ENCODE data around the gene CD300LG.
A peak's percentile ranks its signal among the peaks of the same experiment; 100 is the strongest.
"Not testable (repeated sequence)": the region's sequence is repeated elsewhere in the genome, so short reads cannot be mapped to it uniquely, and the experiment has no call there.

CD300LG gene

DNA sequence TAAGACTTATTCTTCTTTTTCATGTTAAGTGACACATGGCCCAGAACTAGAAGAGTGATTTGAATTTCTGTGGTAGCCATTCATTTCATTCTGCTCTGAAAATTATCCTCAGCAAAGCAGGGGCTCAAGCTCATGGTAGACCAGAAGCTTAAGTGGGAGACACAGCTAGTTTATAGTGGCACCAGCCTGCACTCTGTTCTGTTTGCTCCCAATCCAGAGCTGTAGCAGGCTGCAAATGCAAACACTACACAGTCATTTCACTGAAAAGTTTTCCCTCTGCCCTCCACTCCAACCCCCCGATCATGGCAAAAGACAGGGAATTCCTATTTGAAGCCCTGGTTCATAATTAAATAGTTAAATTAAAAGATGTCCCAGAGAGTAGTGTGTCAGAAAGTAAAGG lies 43.3 kb downstream of the CD300LG start:
- no peak for DNase-seq
- TF ChIP-seq POLR2A (IDR thresholded peaks at IDR 0.05; ENCODE audit: low read length) (no peak), GATA1 (IDR thresholded peaks at IDR 0.05; ENCODE audit: low read depth, low read length) (no peak)

DNA sequence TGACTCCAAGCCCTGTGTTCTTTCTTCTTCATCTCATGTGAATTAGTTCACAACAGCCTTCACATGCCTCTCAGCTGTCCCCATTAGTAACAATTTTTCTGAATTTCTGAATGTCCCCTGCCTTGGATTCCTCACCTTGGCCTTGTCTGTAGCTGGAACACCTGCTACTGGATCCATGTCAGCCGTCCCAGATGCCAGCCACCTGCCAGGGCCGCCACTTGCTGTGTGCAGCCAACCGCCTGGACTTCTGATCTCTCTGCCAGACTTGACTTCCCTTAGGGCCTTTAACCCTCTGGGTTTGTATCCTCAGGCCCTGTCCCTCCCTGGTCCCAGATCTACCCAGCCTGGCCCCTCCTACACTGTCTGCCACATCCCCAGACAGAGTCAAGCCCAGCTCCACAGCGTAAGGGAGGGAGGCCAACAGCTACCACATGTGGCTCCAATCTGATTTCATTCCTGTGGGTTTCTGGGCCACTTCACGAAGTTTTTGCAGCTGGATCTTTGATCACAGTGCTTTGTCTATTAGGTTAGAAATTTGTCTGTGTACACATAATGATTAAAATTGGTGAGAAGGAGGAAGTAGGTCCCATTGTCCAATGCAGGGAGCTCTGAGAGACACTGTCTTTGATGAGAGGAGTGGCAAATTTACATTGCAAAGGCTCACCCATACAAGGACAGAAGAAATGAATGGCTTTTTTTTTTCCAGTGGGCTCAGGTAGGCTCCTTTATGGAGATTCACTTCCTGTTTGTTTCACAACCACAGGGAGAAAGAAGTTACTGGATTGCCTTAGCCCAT lies 45.1 kb downstream of the CD300LG start:
- no peak for DNase-seq
- no peak for TF ChIP-seq POLR2A (IDR thresholded peaks at IDR 0.05; ENCODE audit: low read length)
- no peak for TF ChIP-seq GATA1 (IDR thresholded peaks at IDR 0.05; ENCODE audit: low read depth, low read length)

DNA sequence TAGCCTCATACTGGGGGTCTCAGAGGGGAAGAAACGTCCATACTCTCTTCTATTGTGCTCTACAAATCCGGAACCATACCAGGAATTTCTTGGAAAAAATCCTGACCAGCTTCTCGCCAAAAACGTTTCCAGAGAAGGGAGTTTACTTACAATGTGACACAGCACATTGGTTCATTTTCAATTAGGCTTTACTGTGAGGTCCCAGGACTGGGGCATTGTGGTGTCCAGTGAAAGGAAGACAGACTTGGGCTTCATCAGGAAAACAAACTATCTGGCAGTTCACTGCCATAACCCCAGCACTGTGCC lies 45.6 kb downstream of the CD300LG start:
- no peak for DNase-seq
- TF ChIP-seq GATA1 (IDR thresholded peaks at IDR 0.05; ENCODE audit: low read depth, low read length) (no peak), POLR2A (IDR thresholded peaks at IDR 0.05; ENCODE audit: low read length) (no peak)

DNA sequence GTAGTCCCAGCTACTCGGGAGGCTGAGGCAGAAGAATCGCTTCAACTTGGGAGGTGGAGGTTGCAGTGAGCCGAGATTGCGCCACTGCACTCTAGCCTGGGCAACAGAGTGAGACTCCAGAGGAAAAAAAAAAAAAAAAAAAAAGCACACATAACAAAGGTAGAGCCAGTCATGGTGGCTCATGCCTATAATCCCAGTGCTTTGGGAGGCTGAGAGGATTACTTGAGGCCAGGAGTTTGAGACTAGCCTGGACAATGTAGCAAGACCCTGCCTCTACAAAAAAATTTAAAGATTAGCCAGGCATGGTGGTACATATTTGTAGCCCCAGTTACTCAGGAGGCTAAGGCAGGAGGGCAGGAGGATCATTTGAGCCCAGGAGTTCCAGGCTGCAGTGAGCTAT lies 47.5 kb downstream of the CD300LG start:
- not testable (repeated sequence) for DNase-seq

DNA sequence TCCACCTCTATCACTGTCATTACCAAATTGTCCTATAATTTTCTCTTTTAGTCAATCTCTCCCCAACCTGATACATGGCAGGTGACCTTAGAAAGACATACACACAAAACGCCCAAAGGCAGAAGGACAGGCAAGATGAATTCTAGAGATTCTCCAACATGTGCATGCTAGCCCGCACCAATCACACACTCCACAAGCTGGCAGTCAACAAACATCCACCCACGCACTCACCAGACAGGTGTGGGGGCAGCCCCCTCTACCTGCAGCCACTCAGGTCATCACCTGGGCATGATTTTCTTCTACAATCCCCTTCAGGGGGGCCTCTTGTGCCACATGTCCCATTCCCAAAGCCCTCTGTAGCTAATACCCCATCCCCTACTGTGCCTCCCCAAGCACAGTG lies 50.9 kb downstream of the CD300LG start:
- no peak for DNase-seq
- TF ChIP-seq POLR2A (IDR thresholded peaks at IDR 0.05; ENCODE audit: low read length) (no peak), GATA1 (IDR thresholded peaks at IDR 0.05; ENCODE audit: low read depth, low read length) (no peak)

DNA sequence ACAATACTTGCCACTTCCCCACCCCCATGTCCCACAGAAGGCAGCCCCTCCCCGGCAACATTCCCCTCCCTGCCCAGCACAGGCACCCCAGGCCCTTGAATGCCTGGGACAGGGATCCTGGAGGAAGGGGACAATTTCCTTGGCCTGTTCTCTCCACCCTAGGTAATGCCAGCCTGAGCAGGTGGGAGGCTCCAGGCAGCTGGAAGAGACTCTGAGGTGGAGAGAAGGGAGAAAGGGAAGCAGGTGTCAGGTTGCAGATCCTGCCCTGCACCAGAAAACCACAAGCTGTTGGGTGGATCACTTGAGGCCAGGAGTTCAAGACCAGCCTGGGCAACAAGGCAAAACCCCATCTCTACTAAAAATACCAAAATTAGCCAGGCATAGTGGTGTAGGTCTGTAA lies 51.5 kb downstream of the CD300LG start:
- DNase-seq: no peak
- TF ChIP-seq POLR2A (IDR thresholded peaks at IDR 0.05; ENCODE audit: low read length) (no peak), GATA1 (IDR thresholded peaks at IDR 0.05; ENCODE audit: low read depth, low read length) (no peak)

DNA sequence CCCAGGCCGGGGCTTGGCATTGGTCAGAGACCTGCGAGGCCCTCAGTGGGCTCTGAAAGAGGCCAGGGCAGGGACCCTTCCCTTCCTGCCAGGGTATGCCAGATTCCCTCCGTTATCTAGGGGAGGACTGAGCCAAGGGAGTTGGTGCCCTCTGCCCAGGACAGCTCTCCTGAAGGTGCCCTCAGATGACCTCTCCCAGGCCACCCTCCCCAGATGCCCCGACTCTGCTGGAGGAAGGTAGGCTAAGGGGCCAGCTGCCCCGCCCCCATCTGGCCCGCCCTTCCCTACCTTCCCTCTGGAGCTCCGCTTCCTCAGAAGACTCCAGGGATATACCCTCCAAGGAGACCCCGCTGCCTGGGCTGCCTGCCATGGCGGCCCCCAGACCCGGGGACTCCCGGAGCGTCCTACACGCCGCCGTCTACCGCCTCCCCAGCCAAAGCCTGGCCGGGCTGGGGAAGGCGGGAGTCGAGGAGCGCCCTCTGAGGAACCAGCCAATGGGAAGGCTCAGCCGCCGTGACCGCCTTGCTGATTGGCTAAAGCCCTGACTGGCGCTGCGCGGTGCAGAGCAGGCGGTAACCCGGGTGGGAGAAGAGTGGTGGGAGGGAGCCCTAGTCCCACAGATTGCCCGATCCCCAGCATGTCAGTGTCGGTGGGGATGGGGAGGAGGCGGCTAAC lies 53.3 kb downstream of the CD300LG start:
- TF ChIP-seq GATA1 (IDR thresholded peaks at IDR 0.05; ENCODE audit: low read depth, low read length) (no peak), POLR2A (IDR thresholded peaks at IDR 0.05; ENCODE audit: low read length) (no peak)
- peak; percentile 65 to 68 for DNase-seq

DNA sequence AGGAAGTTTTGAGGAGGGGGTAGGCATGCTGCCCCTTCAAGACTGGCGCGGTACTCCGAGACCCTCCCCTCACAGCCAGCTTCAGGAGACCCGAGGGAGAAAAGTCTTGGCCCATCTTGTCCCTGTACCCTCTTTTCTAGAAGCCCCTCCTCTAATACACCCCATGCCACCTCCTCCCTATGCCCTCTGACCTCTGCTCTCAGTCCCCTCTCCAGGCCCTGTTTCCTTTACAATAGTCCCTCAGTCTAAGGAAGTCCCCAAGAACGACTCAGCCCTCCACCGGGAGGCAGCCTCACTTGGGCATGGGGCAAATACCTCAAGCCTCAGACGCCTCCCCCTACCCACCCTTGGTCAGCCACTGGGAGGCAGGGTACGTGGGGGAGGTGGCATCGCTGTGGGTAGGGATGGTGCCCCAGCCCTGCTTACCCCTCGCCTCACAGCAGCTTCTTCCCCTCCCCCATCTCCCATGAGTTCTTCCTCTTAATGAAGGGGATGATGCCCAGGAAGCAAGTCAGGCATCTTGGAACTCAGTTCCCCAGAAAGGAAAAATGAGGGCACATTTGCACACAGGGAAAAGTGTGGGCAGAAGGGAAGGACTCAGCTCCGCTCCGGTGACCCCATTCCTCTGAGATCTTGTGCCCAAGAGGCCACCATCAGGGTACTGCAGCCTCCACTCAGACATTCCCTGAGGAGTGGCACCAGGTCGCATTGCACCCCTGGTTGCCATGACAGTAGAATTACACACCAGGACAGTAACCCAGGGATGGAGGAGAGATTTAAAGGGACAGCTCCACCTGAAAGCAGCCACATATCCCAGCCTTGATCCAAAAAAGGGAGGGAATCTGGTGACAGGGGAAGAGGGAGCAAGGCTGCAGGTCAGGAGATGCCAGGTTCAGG lies 54.1 kb downstream of the CD300LG start:
- no peak for DNase-seq

DNA sequence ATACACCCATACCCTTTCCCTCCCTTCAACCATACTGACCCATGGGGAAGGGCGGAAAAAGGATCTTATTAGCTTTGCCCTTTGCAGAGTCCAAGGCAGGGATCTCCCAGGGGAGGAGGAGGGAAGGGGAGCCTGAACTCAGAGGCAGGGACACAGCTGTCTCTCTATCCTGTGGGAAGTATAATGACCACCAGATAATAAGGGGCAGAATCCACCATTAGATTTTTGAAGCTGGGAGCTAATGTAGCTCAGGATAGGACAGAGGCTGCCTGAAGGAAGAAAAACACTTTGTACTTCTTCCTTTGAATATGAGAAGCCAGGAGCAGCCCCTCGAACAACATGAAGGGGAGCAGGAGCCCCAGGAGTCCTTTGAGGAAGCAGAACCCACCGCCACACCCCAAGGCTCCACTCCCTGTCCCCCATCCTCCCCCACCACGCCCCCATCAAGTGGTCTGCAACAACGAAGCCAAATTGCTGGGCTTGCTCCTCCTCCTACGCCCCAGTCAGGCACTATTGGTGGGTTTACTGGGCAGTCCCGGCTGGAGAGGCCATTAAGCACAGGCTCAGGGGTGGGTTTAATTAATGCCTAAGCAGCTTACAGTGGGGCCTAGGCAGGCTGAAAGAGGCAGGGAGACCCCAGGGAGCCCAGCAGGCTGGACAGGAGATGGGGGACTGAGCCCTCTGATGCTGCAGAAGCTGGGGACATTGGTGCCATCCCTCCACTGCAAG lies 55.0 kb downstream of the CD300LG start:
- no peak for DNase-seq
- no peak for TF ChIP-seq POLR2A (IDR thresholded peaks at IDR 0.05; ENCODE audit: low read length)
- no peak for TF ChIP-seq GATA1 (IDR thresholded peaks at IDR 0.05; ENCODE audit: low read depth, low read length)

More for the DNA sequence above, 54.1 kb downstream of the CD300LG start:
- TF ChIP-seq GATA1 (IDR thresholded peaks at IDR 0.05; ENCODE audit: low read depth, low read length) (no peak), POLR2A (IDR thresholded peaks at IDR 0.05; ENCODE audit: low read length) (no peak)

DNA sequence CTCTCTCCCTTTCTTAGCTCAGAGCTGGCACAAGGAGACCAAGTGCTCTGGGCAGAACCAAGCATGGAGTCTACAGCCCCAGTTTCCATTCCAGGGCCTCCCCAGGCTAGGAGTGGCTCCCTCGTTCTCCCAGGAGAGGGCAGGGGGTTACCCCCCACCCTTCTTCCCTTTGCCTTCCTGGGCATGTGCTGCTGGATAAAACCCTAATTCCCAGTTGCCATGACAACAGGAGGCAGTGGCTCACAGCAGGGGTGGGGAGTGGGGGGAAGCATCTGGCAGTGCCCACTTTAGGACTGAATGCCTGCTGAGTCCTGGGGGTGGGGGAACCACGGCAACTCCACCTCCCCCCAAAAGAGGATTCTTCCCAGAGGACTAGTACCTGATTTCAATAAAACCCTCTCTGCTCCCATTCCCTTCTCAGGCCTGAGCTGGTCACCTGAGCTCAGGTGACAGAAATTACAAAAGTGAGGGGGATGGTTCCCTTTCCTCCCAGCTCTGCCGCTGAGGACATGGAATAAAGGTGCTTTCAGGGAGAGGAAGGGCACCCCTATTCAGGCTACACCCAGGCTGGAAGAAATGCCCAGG lies 58.5 kb downstream of the CD300LG start:
- TF ChIP-seq POLR2A (IDR thresholded peaks at IDR 0.05; ENCODE audit: low read length) (no peak), GATA1 (IDR thresholded peaks at IDR 0.05; ENCODE audit: low read depth, low read length) (no peak)
- DNase-seq: no peak

DNA sequence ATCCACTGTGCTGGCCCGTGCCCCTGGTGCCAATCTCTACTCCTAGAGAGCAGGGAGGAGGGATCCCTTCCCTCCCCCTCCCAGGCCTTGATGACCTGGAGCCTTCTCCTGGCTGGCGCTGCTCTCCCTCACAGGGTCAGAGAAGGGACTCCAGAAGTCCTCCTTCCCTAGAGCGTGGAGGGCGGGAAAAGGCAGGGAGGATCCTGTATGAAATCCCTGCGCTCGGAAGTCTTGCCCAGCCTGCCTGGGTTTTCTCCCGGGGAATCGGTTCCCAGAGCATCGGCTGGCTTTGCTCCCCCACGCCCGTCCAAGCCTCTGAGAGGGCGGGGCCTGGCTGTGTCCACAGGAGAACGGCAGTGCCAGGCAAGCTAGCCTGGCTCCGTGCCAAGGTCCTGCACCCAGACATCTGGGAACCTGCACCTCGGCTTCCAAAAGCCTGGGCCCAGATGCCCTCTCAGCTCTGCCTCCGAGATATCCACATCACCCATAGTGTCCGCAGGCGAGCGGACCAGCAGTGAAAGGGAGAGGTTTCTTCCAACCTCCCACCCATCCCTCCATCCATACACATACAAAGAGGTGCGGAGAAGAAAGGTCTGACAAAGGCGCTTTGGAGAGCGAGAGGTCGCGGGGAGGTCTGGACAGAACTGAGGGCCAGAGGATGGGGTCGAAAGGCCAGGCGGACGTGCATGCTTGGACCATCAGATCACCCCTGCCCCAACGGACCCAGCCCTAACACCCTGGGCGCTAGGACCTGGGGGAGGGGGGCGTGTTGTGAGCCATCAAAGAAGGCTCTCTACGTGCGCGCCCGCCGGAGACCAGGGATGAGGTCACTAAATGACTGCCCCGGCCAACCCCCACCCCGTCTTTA lies 59.2 kb downstream of the CD300LG start:
- DNase-seq: no peak
- TF ChIP-seq GATA1 (IDR thresholded peaks at IDR 0.05; ENCODE audit: low read depth, low read length) (no peak), POLR2A (IDR thresholded peaks at IDR 0.05; ENCODE audit: low read length) (no peak)

DNA sequence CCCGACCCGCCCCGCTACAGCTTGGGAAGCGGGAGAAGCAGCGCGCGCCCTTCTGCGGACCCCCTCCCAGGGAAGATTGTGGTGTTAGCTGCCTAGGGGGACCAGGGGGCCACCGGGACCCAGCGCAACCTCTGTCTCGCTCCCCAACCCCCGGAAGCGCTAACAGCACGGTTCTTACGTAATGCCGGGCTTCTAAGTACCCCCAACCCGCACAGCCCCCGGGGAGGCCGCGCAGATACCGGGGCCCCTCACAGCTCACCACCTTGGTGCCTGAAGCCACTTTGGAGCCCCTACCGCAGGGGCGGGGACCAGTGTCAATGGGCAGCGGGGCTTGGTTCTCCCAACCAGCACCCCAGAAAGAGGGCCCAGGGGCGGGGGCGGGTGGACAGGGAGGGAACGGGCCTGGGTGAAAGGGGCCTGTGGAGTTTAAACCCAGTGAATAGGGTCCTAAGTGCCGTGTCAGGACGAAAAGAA lies 60.0 kb downstream of the CD300LG start:
- TF ChIP-seq GATA1 (IDR thresholded peaks at IDR 0.05; ENCODE audit: low read depth, low read length): no peak
- TF ChIP-seq POLR2A (IDR thresholded peaks at IDR 0.05; ENCODE audit: low read length): no peak
- DNase-seq: no peak
